ENCODE data around the gene VEGFC. TPM values are rescaled to one million over a fixed set of nuclear protein-coding genes. Genes with fewer than 3 reads are reported as not detected.

VEGFC gene
- total RNA-seq, 2 donors from 2014 or later, result 6.4 to 8.6 TPM

DNA sequence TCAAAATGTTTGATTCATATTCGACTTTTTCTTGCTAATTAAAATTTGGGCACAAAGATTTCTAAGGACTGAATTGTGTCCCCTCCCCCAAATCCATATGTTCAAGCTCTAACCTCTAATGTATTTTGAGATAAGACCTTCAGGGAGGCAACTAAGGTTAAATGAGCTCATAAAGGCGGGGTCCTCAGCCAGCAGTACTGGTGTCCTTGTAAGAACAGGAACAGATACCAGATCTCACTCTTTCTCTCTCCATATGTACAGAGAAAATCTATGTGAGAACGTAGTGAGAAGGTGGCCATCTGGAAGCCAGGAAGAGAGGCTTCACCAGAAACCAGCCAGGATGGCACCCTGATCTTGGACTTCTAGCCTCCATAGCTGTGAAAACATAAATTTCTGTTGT lies 116.9 kb downstream of the VEGFC start:
- no peaks in the 10 kb centered on the region for H3K4me1 ChIP-seq
- H3K9me3 ChIP-seq, result no peaks in the 10 kb centered on the region
- no peaks in the 10 kb centered on the region for H3K27me3 ChIP-seq
- H3K36me3 ChIP-seq, result no peaks in the 10 kb centered on the region
- no peak for DNase-seq (ENCODE audit: low spot score)
- no peak for TF ChIP-seq CTCF (IDR thresholded peaks at IDR 0.05)
- H3K4me3 ChIP-seq, result no peak overlapping the region
- H3K27ac ChIP-seq, result no peak overlapping the region

DNA sequence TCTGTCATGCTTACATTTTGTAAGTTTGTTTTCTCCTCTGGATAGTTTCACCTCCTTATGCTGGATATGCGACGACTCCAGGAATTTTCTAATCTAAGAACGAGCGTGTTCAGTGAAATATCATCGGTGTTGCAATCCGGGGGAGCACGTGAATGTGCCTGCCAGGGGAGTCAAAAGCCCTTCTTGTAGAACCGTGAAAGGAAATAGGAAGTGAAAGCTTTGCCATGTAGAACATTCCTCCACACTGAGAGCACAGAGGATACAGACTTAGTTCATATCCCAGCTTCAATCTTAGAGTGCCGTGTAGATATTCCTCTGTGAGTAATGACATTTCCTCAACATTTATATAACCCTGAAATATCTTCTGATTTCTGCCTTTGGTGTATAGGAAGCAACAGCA lies 121.2 kb downstream of the VEGFC start:
- Histone ChIP-seq H3K36me3 (no peaks in the 10 kb centered on the region), H3K4me1 (no peaks in the 10 kb centered on the region), H3K27me3 (no peaks in the 10 kb centered on the region), H3K9me3 (no peaks in the 10 kb centered on the region), H3K27ac (no peak overlapping the region), H3K4me3 (no peak overlapping the region)
- DNase-seq (ENCODE audit: low spot score), result no peak
- TF ChIP-seq CTCF (IDR thresholded peaks at IDR 0.05), result no peak

GRCh38 chr4:176668324-176668723 lies 124.4 kb downstream of the VEGFC start:
- H3K4me1 ChIP-seq, result no peaks in the 10 kb centered on the region
- no peak for TF ChIP-seq CTCF (IDR thresholded peaks at IDR 0.05)
- H3K4me3 ChIP-seq, result no peak overlapping the region
- no peaks in the 10 kb centered on the region for H3K9me3 ChIP-seq
- H3K27ac ChIP-seq, result no peak overlapping the region
- H3K36me3 ChIP-seq, result no peaks in the 10 kb centered on the region
- no peaks in the 10 kb centered on the region for H3K27me3 ChIP-seq
- no peak for DNase-seq (ENCODE audit: low spot score)

- Histone ChIP-seq H3K4me1 (no peaks in the 10 kb centered on the region), H3K27me3 (no peaks in the 10 kb centered on the region), H3K36me3 (no peaks in the 10 kb centered on the region), H3K4me3 (no peak overlapping the region), H3K9me3 (no peaks in the 10 kb centered on the region), H3K27ac (no peak overlapping the region)
- TF ChIP-seq CTCF (IDR thresholded peaks at IDR 0.05), result no peak
- no peak for DNase-seq (ENCODE audit: low spot score)
Observed at GRCh38 chr4:176664964-176665363, 127.8 kb downstream of the VEGFC start.

DNA sequence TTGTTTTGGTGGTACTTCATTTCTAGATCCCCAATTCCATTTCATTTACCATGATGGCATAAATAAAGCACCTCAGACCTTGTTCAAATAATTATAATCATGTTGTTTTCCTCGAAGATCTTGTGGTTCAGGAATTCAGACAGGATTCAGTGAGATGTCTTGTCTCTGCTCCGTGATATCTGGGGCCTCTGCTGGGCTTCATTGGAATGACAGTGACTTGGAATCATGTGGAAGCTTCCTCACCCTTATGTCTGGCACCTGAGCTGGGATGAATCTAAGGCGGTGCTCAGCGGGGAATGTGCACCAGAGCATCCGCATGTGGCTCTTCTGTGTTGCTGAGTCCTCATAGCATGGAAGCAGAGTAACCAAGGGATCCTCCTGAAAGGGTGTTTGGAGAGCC lies 132.2 kb downstream of the VEGFC start:
- no peak overlapping the region for H3K4me3 ChIP-seq
- no peaks in the 10 kb centered on the region for H3K36me3 ChIP-seq
- DNase-seq (ENCODE audit: low spot score), result no peak
- no peak overlapping the region for H3K27ac ChIP-seq
- H3K4me1 ChIP-seq, result no peaks in the 10 kb centered on the region
- no peaks in the 10 kb centered on the region for H3K9me3 ChIP-seq
- TF ChIP-seq CTCF (IDR thresholded peaks at IDR 0.05), result no peak
- H3K27me3 ChIP-seq, result no peaks in the 10 kb centered on the region

DNA sequence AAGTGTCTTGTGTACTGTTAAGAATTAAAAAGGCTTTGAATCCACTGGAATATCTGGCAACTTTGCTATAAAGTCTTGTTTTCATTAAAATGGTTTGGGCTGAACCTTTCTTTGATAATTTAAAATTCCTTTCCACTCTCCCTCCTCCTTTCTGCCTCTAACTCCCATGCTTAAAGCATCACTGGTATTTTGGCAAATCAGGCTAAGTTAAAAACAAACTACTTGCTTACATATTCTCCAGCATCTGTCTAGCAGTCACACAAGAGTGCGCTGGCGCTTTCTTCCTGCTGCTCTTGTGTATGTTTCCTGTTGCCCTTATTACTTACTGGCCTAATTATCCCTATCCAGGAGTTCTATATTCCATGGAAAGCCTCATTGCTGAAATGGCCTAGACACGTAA lies 136.6 kb downstream of the VEGFC start:
- no peak overlapping the region for H3K4me3 ChIP-seq
- no peaks in the 10 kb centered on the region for H3K27me3 ChIP-seq
- TF ChIP-seq CTCF (IDR thresholded peaks at IDR 0.05), result no peak
- H3K36me3 ChIP-seq, result no peaks in the 10 kb centered on the region
- no peak for DNase-seq (ENCODE audit: low spot score)
- H3K27ac ChIP-seq, result no peak overlapping the region
- H3K4me1 ChIP-seq, result no peaks in the 10 kb centered on the region
- H3K9me3 ChIP-seq, result no peaks in the 10 kb centered on the region
